ENCODE results near the gene MDM4.
A peak's percentile ranks its signal among the peaks of the same experiment; 100 is the strongest.

MDM4 gene

GRCh38 chr1:204487256-204487615 is 29.0 kb upstream of the MDM4 start:
- FAIRE-seq (no peak), DNase-seq (ENCODE audit: insufficient read length, low spot score) (no peak)
- TF ChIP-seq POLR2A (IDR thresholded peaks at IDR 0.05; ENCODE audit: low read depth, low read length) (no peak), SPI1 (IDR thresholded peaks at IDR 0.05; ENCODE audit: low read depth, low read length) (no peak), TAF1 (IDR thresholded peaks at IDR 0.05; ENCODE audit: low read depth, low read length) (no peak), POU2F2 (IDR thresholded peaks at IDR 0.05; ENCODE audit: low read depth, low read length) (no peak), PAX5 (IDR thresholded peaks at IDR 0.05; ENCODE audit: insufficient read depth, low read length, severe bottlenecking) (no peak), POLR2AphosphoS5 (IDR thresholded peaks at IDR 0.05; ENCODE audit: low read depth, low read length) (no peak)

- DNase-seq (ENCODE audit: insufficient read length, low spot score) (no peak), FAIRE-seq (no peak)
- TF ChIP-seq POLR2AphosphoS5 (IDR thresholded peaks at IDR 0.05; ENCODE audit: low read depth, low read length) = no peak
Observed at GRCh38 chr1:204491655-204492054, 24.6 kb upstream of the MDM4 start.

- no peak for TF ChIP-seq TAF1 (IDR thresholded peaks at IDR 0.05; ENCODE audit: low read depth, low read length)
- TF ChIP-seq POLR2AphosphoS5 (IDR thresholded peaks at IDR 0.05; ENCODE audit: low read depth, low read length) = no peak
- TF ChIP-seq POLR2A (IDR thresholded peaks at IDR 0.05; ENCODE audit: low read depth, low read length) = no peak
- no peak for TF ChIP-seq PAX5 (IDR thresholded peaks at IDR 0.05; ENCODE audit: insufficient read depth, low read length, severe bottlenecking)
- TF ChIP-seq SPI1 (IDR thresholded peaks at IDR 0.05; ENCODE audit: low read depth, low read length) = no peak
- no peak for TF ChIP-seq POU2F2 (IDR thresholded peaks at IDR 0.05; ENCODE audit: low read depth, low read length)
- FAIRE-seq = peak; percentile 26
- DNase-seq (ENCODE audit: insufficient read length, low spot score) = no peak
Observed at GRCh38 chr1:204493145-204493983, 22.8 kb upstream of the MDM4 start.

- no peak for TF ChIP-seq SPI1 (IDR thresholded peaks at IDR 0.05; ENCODE audit: low read depth, low read length)
- no peak for TF ChIP-seq PAX5 (IDR thresholded peaks at IDR 0.05; ENCODE audit: insufficient read depth, low read length, severe bottlenecking)
- no peak for TF ChIP-seq POU2F2 (IDR thresholded peaks at IDR 0.05; ENCODE audit: low read depth, low read length)
- TF ChIP-seq POLR2AphosphoS5 (IDR thresholded peaks at IDR 0.05; ENCODE audit: low read depth, low read length) = no peak
- TF ChIP-seq TAF1 (IDR thresholded peaks at IDR 0.05; ENCODE audit: low read depth, low read length) = no peak
- no peak for TF ChIP-seq POLR2A (IDR thresholded peaks at IDR 0.05; ENCODE audit: low read depth, low read length)
- FAIRE-seq (peak; percentile 20), DNase-seq (ENCODE audit: insufficient read length, low spot score) (no peak)
Observed at GRCh38 chr1:204493984-204494280, 22.3 kb upstream of the MDM4 start.

- DNase-seq (ENCODE audit: insufficient read length, low spot score) = peak; percentile 87
Observed at GRCh38 chr1:204494281-204495077, 21.7 kb upstream of the MDM4 start, which contains the start of gene PIK3C2B. Gene PIK3C2B, minus strand, starts transcription at chr1:204494805. Its CDS starts 25,003 bp downstream, at chr1:204469802.

GRCh38 chr1:204495078-204495753 is 21.0 kb upstream of the MDM4 start:
- DNase-seq (ENCODE audit: insufficient read length, low spot score) (no peak), FAIRE-seq (no peak)
- no peak for TF ChIP-seq POLR2A (IDR thresholded peaks at IDR 0.05; ENCODE audit: low read depth, low read length)
- no peak for TF ChIP-seq POU2F2 (IDR thresholded peaks at IDR 0.05; ENCODE audit: low read depth, low read length)
- no peak for TF ChIP-seq PAX5 (IDR thresholded peaks at IDR 0.05; ENCODE audit: insufficient read depth, low read length, severe bottlenecking)
- no peak for TF ChIP-seq TAF1 (IDR thresholded peaks at IDR 0.05; ENCODE audit: low read depth, low read length)
- no peak for TF ChIP-seq SPI1 (IDR thresholded peaks at IDR 0.05; ENCODE audit: low read depth, low read length)
- no peak for TF ChIP-seq POLR2AphosphoS5 (IDR thresholded peaks at IDR 0.05; ENCODE audit: low read depth, low read length)

More at GRCh38 chr1:204494281-204495077, 21.7 kb upstream of the MDM4 start, which contains the start of gene PIK3C2B:
- FAIRE-seq = peak; percentile 78
- TF ChIP-seq POLR2AphosphoS5 (IDR thresholded peaks at IDR 0.05; ENCODE audit: low read depth, low read length) (no peak; the same call in 1 of the 2 replicates), SPI1 (IDR thresholded peaks at IDR 0.05; ENCODE audit: low read depth, low read length) (0 out of 2 replicates have a peak, but pooled peaks have one; percentile 23), PAX5 (IDR thresholded peaks at IDR 0.05; ENCODE audit: insufficient read depth, low read length, severe bottlenecking) (no peak), POU2F2 (IDR thresholded peaks at IDR 0.05; ENCODE audit: low read depth, low read length) (no peak), POLR2A (IDR thresholded peaks at IDR 0.05; ENCODE audit: low read depth, low read length) (peak; percentile 58), TAF1 (IDR thresholded peaks at IDR 0.05; ENCODE audit: low read depth, low read length) (peak; percentile 57; the same call in 1 of the 2 replicates)

GRCh38 chr1:204495777-204496176 is 20.4 kb upstream of the MDM4 start:
- FAIRE-seq (peak; percentile 48), DNase-seq (ENCODE audit: insufficient read length, low spot score) (no peak)
- TF ChIP-seq POU2F2 (IDR thresholded peaks at IDR 0.05; ENCODE audit: low read depth, low read length) (no peak), SPI1 (IDR thresholded peaks at IDR 0.05; ENCODE audit: low read depth, low read length) (no peak), POLR2AphosphoS5 (IDR thresholded peaks at IDR 0.05; ENCODE audit: low read depth, low read length) (no peak), TAF1 (IDR thresholded peaks at IDR 0.05; ENCODE audit: low read depth, low read length) (no peak), PAX5 (IDR thresholded peaks at IDR 0.05; ENCODE audit: insufficient read depth, low read length, severe bottlenecking) (no peak), POLR2A (IDR thresholded peaks at IDR 0.05; ENCODE audit: low read depth, low read length) (no peak)

- FAIRE-seq = no peak
- no peak for DNase-seq (ENCODE audit: insufficient read length, low spot score)
Observed at GRCh38 chr1:204498981-204499380, 17.2 kb upstream of the MDM4 start.

More at GRCh38 chr1:204498981-204499380, 17.2 kb upstream of the MDM4 start:
- TF ChIP-seq SPI1 (IDR thresholded peaks at IDR 0.05; ENCODE audit: low read depth, low read length) = peak; percentile 87
- TF ChIP-seq POLR2A (IDR thresholded peaks at IDR 0.05; ENCODE audit: low read depth, low read length) = no peak

Data from GM12891 (cell line).